ENCODE data around the gene CDKN2D.

DNA sequence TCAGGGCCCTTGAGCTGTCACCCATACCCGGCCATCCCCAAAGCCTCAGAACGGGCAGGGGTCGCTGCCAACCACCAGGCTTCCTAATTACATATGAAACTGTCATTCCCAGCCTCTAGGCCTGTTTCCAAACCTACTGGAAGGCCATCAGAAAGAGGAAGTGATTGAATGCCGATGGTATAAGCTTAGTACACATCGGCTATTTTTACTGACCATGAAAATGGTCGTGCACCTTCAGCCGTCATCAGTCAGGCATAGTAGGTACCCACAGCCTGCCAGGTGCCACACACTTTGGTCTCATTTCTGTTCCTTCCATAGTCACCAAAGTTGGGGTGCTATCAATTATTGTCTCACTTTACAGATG is 13.2 kb downstream of the CDKN2D start:
- TF ChIP-seq, protein P1, sequence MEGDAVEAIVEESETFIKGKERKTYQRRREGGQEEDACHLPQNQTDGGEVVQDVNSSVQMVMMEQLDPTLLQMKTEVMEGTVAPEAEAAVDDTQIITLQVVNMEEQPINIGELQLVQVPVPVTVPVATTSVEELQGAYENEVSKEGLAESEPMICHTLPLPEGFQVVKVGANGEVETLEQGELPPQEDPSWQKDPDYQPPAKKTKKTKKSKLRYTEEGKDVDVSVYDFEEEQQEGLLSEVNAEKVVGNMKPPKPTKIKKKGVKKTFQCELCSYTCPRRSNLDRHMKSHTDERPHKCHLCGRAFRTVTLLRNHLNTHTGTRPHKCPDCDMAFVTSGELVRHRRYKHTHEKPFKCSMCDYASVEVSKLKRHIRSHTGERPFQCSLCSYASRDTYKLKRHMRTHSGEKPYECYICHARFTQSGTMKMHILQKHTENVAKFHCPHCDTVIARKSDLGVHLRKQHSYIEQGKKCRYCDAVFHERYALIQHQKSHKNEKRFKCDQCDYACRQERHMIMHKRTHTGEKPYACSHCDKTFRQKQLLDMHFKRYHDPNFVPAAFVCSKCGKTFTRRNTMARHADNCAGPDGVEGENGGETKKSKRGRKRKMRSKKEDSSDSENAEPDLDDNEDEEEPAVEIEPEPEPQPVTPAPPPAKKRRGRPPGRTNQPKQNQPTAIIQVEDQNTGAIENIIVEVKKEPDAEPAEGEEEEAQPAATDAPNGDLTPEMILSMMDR (IDR thresholded peaks at IDR 0.05), result no peak
- no peak for TF ChIP-seq POLR2A (IDR thresholded peaks at IDR 0.05)
- TF ChIP-seq EP300 (IDR thresholded peaks at IDR 0.05), result no peak
